ENCODE results near the gene HACD1.

The HACD1 gene

DNA sequence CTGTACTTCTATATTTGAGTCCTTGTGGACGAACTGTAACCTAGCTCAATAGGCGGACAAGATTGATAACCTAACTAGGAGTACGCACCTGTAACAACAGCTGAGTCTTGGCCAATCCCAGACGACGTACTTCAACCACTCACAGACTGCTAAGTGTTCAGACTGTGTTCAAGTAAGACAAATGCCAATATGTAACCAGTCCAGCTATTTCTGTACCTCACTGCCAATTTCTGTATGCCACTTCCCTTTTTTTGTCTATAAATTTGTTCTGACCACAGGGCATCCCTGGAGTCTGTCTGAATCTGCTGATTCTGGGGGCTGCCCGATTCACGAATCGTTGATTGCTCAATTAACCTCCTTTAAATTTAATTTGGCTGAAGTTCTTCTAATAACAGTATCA is 32.2 kb downstream of the HACD1 start:
- Mint-ChIP-seq H3K4me1 (peaks cover 12 to 16% of the 10 kb centered on the region in 2 donors), H3K36me3 (no peaks in the 10 kb centered on the region), H3K9me3 (no peaks in the 10 kb centered on the region), H3K27me3 (no peaks in the 10 kb centered on the region), H3K27ac (no peak overlapping the region), H3K4me3 (peak overlapping the region in 1 of 2 donors; percentile 29)
- ATAC-seq (replicated peaks) (peak; percentile 83 to 84), DNase-seq (no peak)

DNA sequence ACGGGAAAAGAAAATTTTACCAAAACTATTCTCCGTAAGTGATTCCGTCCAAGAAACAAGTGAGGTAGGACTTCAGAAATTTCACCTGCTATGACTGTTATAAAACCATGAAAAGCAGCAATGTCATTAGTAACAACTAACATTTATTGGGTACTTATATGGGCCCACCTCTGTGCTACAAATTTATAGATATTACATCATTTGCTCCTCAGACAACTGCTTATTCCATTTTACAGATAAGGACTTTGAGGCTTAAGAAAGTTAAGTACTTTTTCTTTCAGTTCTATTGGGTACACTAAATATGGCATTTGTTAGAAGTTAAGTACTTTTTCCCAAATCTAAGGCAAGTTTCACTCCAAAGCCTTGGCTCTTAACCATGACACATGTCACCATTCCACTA is 36.3 kb downstream of the HACD1 start:
- Mint-ChIP-seq H3K4me3 (no peak overlapping the region), H3K27ac (no peak overlapping the region), H3K27me3 (no peaks in the 10 kb centered on the region), H3K4me1 (peaks cover 9 to 13% of the 10 kb centered on the region in 2 donors), H3K9me3 (no peaks in the 10 kb centered on the region), H3K36me3 (no peaks in the 10 kb centered on the region)
- no peak for ATAC-seq (replicated peaks)
- no peak for DNase-seq

DNA sequence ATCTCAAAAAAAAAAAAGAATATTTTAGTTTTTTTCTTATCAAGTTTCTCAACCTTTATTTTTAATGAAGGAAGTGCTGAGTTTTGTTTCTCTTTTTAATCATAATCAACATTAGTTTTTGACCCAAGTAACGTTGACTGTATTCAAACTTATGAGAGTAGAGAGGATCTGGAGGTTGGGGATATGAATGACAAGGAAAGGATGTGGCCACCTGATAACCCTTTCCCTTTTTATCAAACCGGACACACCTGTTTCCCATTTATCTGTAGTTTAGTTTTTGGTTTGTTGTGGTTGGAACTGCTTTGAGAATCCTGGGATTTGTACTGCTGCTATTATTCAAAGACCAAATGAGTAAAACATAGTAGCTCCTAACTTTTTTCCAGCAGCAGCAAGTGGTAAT is 38.6 kb downstream of the HACD1 start:
- H3K9me3 Mint-ChIP-seq: no peaks in the 10 kb centered on the region
- H3K27me3 Mint-ChIP-seq: no peaks in the 10 kb centered on the region
- H3K4me3 Mint-ChIP-seq: no peak overlapping the region
- no peaks in the 10 kb centered on the region for H3K36me3 Mint-ChIP-seq
- H3K4me1 Mint-ChIP-seq: no peaks in the 10 kb centered on the region
- no peak overlapping the region for H3K27ac Mint-ChIP-seq
- ATAC-seq (replicated peaks) (no peak), DNase-seq (no peak)

DNA sequence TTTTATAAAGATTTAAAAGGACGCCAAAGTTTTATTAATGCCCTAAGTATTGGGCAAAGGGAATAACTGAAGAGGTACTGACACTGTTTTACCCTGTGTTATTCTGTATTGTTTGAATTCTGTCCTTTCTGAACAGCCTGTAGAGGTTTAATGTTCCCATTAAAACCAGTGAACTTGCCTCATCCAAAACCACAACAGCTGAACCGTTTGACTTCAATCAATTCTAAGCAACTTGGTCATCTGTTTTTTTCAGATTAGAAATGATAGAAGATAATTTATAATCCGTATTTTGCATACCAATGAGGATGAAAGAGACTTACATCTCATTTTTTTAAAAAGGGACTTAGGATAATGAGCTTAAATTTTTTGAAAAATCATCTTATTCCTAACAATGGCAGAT is 40.4 kb downstream of the HACD1 start:
- Mint-ChIP-seq H3K27me3 (no peaks in the 10 kb centered on the region), H3K4me1 (no peaks in the 10 kb centered on the region), H3K27ac (no peak overlapping the region), H3K4me3 (no peak overlapping the region), H3K9me3 (no peaks in the 10 kb centered on the region), H3K36me3 (no peaks in the 10 kb centered on the region)
- no peak for ATAC-seq (replicated peaks)
- DNase-seq: no peak

DNA sequence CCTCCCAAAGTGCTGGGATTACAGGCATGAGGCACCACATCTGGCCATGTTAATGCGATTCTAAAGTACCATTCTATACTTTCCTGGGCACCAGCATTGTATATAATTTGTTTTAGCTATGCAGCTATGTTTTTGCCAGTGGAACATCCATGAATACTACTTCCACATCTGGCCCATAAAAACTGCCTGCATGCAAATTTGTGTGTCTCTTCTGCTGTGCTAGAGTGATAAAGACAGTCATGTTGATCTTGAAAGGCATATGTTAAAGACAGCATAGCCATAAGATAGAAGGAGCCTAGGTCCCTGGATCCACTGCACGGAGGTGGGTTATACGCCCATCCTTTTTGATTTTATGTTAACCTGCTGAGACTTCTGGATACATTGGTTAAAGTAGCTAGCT is 52.3 kb downstream of the HACD1 start:
- Mint-ChIP-seq H3K27me3 (no peaks in the 10 kb centered on the region), H3K4me1 (no peaks in the 10 kb centered on the region), H3K27ac (no peak overlapping the region), H3K36me3 (no peaks in the 10 kb centered on the region), H3K4me3 (no peak overlapping the region), H3K9me3 (no peaks in the 10 kb centered on the region)
- DNase-seq (no peak), ATAC-seq (replicated peaks) (no peak)

- no peak for DNase-seq
- Mint-ChIP-seq H3K9me3 (no peaks in the 10 kb centered on the region), H3K27ac (no peak overlapping the region), H3K4me1 (peaks cover 2 to 10% of the 10 kb centered on the region in 2 donors), H3K27me3 (no peaks in the 10 kb centered on the region), H3K4me3 (no peak overlapping the region), H3K36me3 (no peaks in the 10 kb centered on the region)
- ATAC-seq (replicated peaks): no peak
Measured at GRCh38 chr10:17563452-17563851, 53.7 kb downstream of the HACD1 start.

DNA sequence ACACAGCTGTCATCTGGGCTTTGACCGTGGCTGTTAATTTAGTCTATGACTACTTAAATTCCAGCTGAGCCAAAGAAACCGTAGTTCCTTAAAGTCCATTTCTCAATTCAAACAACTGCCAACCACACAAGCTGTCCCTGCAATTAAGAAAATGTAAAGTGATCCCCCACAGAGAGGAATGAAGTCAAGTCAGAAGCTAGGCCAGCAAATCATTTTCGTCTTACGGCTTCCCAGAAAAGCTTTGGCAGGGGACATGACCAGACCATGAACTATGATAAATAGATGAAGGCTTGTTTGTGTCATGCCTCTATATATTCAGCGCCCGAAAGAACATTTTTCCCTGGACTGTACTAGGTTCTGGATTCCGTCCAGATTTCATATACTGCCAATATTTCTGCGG is 54.6 kb downstream of the HACD1 start:
- Mint-ChIP-seq H3K4me3 (no peak overlapping the region), H3K27ac (no peak overlapping the region), H3K4me1 (peaks cover 2 to 10% of the 10 kb centered on the region in 2 donors), H3K36me3 (no peaks in the 10 kb centered on the region), H3K27me3 (no peaks in the 10 kb centered on the region), H3K9me3 (no peaks in the 10 kb centered on the region)
- ATAC-seq (replicated peaks): no peak
- DNase-seq: no peak

DNA sequence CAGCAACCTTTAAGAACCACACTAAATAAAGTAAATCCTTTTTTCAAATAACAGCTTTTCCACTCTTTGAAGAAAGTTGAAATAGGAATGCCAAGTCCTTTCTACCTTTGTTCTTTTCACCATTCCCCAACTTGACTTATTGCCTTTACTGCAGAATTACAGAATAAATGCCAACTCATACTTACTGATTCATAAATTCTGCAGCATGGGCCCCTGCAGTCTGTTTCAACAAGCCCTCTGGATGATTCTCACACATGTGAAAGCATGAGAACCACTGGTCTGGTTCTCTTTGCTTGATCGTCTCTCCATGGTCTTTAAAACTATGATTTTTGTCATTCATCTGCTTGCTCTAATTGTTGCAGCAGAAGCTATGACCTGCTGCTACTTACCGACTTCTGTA is 56.1 kb downstream of the HACD1 start:
- Mint-ChIP-seq H3K4me3 (no peak overlapping the region), H3K9me3 (no peaks in the 10 kb centered on the region), H3K27me3 (no peaks in the 10 kb centered on the region), H3K4me1 (peaks cover 2 to 10% of the 10 kb centered on the region in 2 donors), H3K27ac (peak overlapping the region; percentile 10), H3K36me3 (no peaks in the 10 kb centered on the region)
- ATAC-seq (replicated peaks) (no peak), DNase-seq (no peak)

DNA sequence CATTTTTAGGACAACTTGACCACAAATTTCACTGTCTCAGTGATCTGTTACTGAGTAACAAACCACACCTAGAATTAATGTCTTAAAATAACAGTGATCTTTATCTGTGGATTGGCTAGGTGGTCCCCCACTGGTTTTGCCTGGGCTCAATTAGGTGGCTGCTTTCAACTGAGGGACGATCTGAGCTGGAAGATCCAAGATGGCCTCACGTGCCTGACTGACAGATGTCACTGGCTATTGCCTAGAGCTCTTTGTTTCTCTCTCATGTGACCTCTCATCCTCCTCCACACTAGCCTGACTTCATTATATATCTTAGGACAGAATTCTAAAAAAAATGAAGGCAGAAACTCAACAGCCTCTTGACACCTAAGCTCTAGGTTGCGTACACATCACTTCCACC is 59.7 kb downstream of the HACD1 start:
- ATAC-seq (replicated peaks): no peak
- H3K4me3 Mint-ChIP-seq: no peak overlapping the region
- no peak overlapping the region for H3K27ac Mint-ChIP-seq
- no peaks in the 10 kb centered on the region for H3K27me3 Mint-ChIP-seq
- no peaks in the 10 kb centered on the region for H3K36me3 Mint-ChIP-seq
- no peaks in the 10 kb centered on the region for H3K9me3 Mint-ChIP-seq
- H3K4me1 Mint-ChIP-seq: peaks cover 2 to 10% of the 10 kb centered on the region in 2 donors
- no peak for DNase-seq

DNA sequence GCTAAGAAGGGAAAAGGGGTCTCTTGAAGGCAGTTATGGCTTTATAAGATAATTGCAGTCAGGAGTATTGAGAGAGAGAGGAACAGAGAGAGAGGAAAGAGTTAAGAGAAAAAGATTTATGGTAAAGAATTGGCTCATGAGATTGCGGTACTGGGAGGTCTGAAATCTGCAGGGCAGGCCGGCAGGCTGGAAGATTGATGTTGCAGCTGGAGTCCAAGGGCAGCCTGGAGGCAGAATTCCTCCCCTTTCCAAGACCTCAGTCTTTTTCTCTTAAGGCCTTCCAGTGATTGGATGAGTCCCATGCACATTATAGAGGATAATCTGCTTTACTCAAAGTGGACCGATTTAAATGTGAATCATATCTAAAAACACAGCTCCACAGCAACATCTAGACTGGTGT is 68.4 kb downstream of the HACD1 start:
- Mint-ChIP-seq H3K9me3 (no peaks in the 10 kb centered on the region), H3K36me3 (no peaks in the 10 kb centered on the region), H3K27ac (no peak overlapping the region), H3K4me3 (no peak overlapping the region), H3K27me3 (peaks cover 0 to 7% of the 10 kb centered on the region in 2 donors), H3K4me1 (peaks cover 0 to 2% of the 10 kb centered on the region in 2 donors)
- DNase-seq (no peak), ATAC-seq (replicated peaks) (no peak)

DNA sequence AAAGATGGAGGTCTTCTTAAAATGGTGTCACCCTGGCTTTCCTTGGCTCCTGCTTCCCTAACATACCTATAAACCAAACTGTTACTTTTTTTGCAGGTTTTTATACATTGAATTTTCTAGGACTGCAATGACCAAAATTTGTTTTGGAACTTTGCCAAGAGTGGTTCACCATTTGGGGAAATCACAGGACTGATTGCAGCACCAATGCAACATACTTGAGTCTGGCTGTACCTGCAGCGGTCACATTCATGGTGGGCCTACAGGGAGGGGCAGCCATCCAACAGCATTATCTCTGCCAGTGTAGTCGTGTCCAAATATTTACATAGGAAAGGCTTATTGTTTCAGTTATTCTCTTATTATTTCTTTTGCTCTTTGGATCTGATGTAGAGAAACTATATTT is 69.0 kb downstream of the HACD1 start:
- DNase-seq: no peak
- Mint-ChIP-seq H3K36me3 (no peaks in the 10 kb centered on the region), H3K4me3 (no peak overlapping the region), H3K27ac (no peak overlapping the region), H3K9me3 (no peaks in the 10 kb centered on the region), H3K27me3 (peaks cover 0 to 7% of the 10 kb centered on the region in 2 donors), H3K4me1 (peaks cover 0 to 2% of the 10 kb centered on the region in 2 donors)
- ATAC-seq (replicated peaks): no peak

DNA sequence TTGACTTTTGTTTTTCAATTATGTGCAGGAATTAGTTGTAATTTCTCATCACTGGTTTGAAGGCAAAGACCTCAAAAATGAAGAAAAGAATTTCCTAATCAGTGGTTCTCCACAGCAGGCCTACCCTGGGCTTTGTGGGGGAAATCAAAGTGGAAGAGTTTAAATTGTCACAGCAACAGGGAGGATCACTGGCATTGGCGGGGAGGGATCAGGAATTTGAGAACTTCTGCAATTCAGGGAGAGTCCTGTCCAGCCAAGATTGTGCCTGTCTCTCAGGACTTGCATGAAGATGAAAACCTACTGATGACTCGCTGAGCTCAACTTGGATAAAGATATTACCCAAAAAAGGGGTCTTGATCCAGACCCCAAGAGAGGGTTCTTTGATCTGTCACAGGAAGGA is 70.1 kb downstream of the HACD1 start:
- no peak overlapping the region for H3K27ac Mint-ChIP-seq
- no peaks in the 10 kb centered on the region for H3K9me3 Mint-ChIP-seq
- DNase-seq: no peak
- peaks cover 0 to 7% of the 10 kb centered on the region in 2 donors for H3K27me3 Mint-ChIP-seq
- no peak for ATAC-seq (replicated peaks)
- H3K36me3 Mint-ChIP-seq: no peaks in the 10 kb centered on the region
- H3K4me1 Mint-ChIP-seq: peaks cover 0 to 2% of the 10 kb centered on the region in 2 donors
- no peak overlapping the region for H3K4me3 Mint-ChIP-seq

DNA sequence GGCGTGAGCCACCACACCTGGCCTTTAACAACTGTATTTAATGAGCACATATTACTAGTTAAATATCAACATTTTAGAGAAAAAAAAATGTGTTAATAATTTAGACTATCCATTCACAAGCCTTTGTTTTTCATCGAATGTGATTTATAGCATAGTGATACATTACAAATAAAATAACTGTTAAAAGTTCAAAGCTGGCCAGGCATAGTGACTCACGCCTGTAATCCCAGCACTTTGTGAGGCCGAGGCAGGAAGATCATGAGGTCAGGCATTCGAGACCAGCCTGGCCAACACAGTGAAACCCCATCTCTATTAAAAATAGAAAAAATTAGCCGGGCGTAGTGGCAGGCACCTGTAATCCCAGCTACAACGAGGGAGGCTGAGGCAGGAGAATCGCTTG is 72.7 kb downstream of the HACD1 start:
- H3K9me3 Mint-ChIP-seq: peaks cover 0 to 1% of the 10 kb centered on the region in 2 donors
- H3K36me3 Mint-ChIP-seq: no peaks in the 10 kb centered on the region
- H3K27ac Mint-ChIP-seq: no peak overlapping the region
- H3K4me3 Mint-ChIP-seq: no peak overlapping the region
- ATAC-seq (replicated peaks) (no peak), DNase-seq (no peak)
- peaks cover 0 to 7% of the 10 kb centered on the region in 2 donors for H3K27me3 Mint-ChIP-seq
- no peaks in the 10 kb centered on the region for H3K4me1 Mint-ChIP-seq
